SK-N-SH (cell line): ENCODE measurements around the gene CDH15. TPM values are rescaled to one million over a fixed set of nuclear protein-coding genes. Genes with fewer than 3 reads are reported as not detected.

Source experiments
- CTCF ChIA-PET: fragments of 300-600, 350-600 bp; formaldehyde crosslinking; extraction: SDS; loops from one replicate; lab custom pipeline; 2021; lab: Yijun Ruan, JAX
- POLR2A ChIA-PET: fragments of 350-600 bp; sonication (Branson Sonifier 250); formaldehyde crosslinking; extraction: SDS; loops from one replicate; lab custom pipeline; 2020; ENCODE audit warnings: antibody characterized with exemption, inconsistent platforms; lab: Yijun Ruan, JAX
- DNase-seq: peaks from one replicate; pipeline ENCODE4 v3.0.0; 2012
- H2AFZ ChIP-seq: fragments of 200-600 bp; sonication (generic); 2 replicates; pipeline ENCODE4 v1.8.1; 2016; ENCODE audit warnings: antibody characterized with exemption, mild to moderate bottlenecking, low read depth
- H3F3A ChIP-seq: fragments of 200-600 bp; sonication (generic); replicated peaks from 2 replicates; pipeline ENCODE3; 2016; ENCODE audit warnings: antibody characterized with exemption, mild to moderate bottlenecking; ENCODE audit not compliant: insufficient read depth
- H3K27ac ChIP-seq, 2 experiments: fragments of 200-500 bp in 1 of 2; fragments of 200-600 bp in 1 of 2; sonication (Bioruptor generic) in 1 of 2; sonication (generic), shearing (Covaris generic) in 1 of 2; 2 replicates each; pipeline versions ENCODE4 v1.5.1 to v1.6.1; 2014 to 2016; ENCODE audit warnings: low read depth in 2 of 2, inconsistent platforms in 1 of 2, low read length in 1 of 2, mild to moderate bottlenecking in 1 of 2, mixed read lengths in 1 of 2
- H3K27me3 ChIP-seq: fragments of 200-600 bp; sonication (generic), shearing (Covaris generic); 2 replicates; pipeline ENCODE4 v1.6.1; 2016; ENCODE audit warnings: mixed run types; ENCODE audit not compliant: insufficient read depth
- H3K36me3 ChIP-seq, 2 experiments: fragments of 200-500 bp in 1 of 2; fragments of 200-600 bp in 1 of 2; sonication (Bioruptor generic) in 1 of 2; sonication (generic) in 1 of 2; replicated peaks in 1 of 2; 2 replicates each; pipeline versions ENCODE3 to v1.5.1; 2014 to 2016; ENCODE audit warnings: low read length in 1 of 2, mild to moderate bottlenecking in 1 of 2; ENCODE audit not compliant: insufficient read depth in 2 of 2, control insufficient read depth in 1 of 2
- H3K4me1 ChIP-seq, 2 experiments: fragments of 200-500 bp in 1 of 2; fragments of 200-600 bp in 1 of 2; sonication (Bioruptor generic) in 1 of 2; sonication (generic), shearing (Covaris generic) in 1 of 2; 2 replicates each; pipeline versions ENCODE4 v1.5.1 to v1.6.1; 2014 to 2016; ENCODE audit warnings: low read depth in 1 of 2, low read length in 1 of 2, mixed run types in 1 of 2; ENCODE audit not compliant: insufficient read depth in 2 of 2, control insufficient read depth in 1 of 2
- H3K4me2 ChIP-seq: fragments of 200-600 bp; sonication (generic), shearing (Covaris generic); 2 replicates; pipeline ENCODE4 v1.6.1; 2017; ENCODE audit warnings: mixed run types
- H3K4me3 ChIP-seq, 2 experiments: fragments of 200-500 bp in 1 of 2; fragments of 200-600 bp in 1 of 2; sonication (Bioruptor generic) in 1 of 2; sonication (generic), shearing (Covaris generic) in 1 of 2; 2 replicates each; pipeline versions ENCODE4 v1.5.1 to v1.8.1; 2014 to 2016; ENCODE audit warnings: low read depth in 2 of 2, inconsistent platforms in 1 of 2, low read length in 1 of 2, mild to moderate bottlenecking in 1 of 2, mixed read lengths in 1 of 2, moderate library complexity in 1 of 2
- H3K79me2 ChIP-seq: fragments of 200-600 bp; sonication (generic); 2 replicates; pipeline ENCODE4 v1.8.1; 2017; ENCODE audit warnings: mild to moderate bottlenecking; ENCODE audit not compliant: insufficient read depth
- H3K9ac ChIP-seq: fragments of 200-600 bp; sonication (generic); 2 replicates; pipeline ENCODE4 v1.6.1; 2017; ENCODE audit warnings: mixed run types
- H3K9me2 ChIP-seq: fragments of 200-600 bp; sonication (generic); 2 replicates; pipeline ENCODE4 v1.6.1; 2017; ENCODE audit warnings: mixed run types
- H3K9me3 ChIP-seq: fragments of 200-600 bp; sonication (generic); 2 replicates; pipeline ENCODE4 v1.6.1; 2017; ENCODE audit warnings: mixed run types, mild to moderate bottlenecking, moderate library complexity
- H4K20me1 ChIP-seq: fragments of 200-600 bp; sonication (generic); 2 replicates; pipeline ENCODE4 v1.6.1; 2017; ENCODE audit warnings: mild to moderate bottlenecking, mixed run types; ENCODE audit not compliant: insufficient read depth
- EP300 ChIP-seq, 2 experiments: IDR thresholded peaks; 2 replicates each; pipeline versions ENCODE4 v1.4.0 to v1.6.1; 2012; ENCODE audit warnings: borderline replicate concordance in 1 of 2, low read depth in 1 of 2, low read length in 1 of 2
- FOSL2 ChIP-seq: IDR thresholded peaks from 2 replicates; pipeline ENCODE4 v1.4.0; 2012; ENCODE audit warnings: low read depth, mild to moderate bottlenecking, moderate library complexity, borderline replicate concordance
- FOXJ3 ChIP-seq: sonication (generic); formaldehyde crosslinking; IDR thresholded peaks from 2 replicates; pipeline ENCODE4 v1.5.1; 2020; ENCODE audit warnings: mild to moderate bottlenecking, missing genetic modification reagents
- GABPA ChIP-seq: IDR thresholded peaks from 2 replicates; pipeline ENCODE4 v1.4.0; 2012; ENCODE audit warnings: low read depth, mild to moderate bottlenecking
- GATA2 ChIP-seq: sonication (generic); formaldehyde crosslinking; IDR thresholded peaks from 2 replicates; pipeline ENCODE4 v1.5.0; 2020; ENCODE audit warnings: mild to moderate bottlenecking, missing genetic modification reagents
- NRF1 ChIP-seq: IDR thresholded peaks from 2 replicates; pipeline ENCODE4 v1.6.1; 2012; ENCODE audit warnings: low read depth, mild to moderate bottlenecking, low read length
- RFX5 ChIP-seq: IDR thresholded peaks from 2 replicates; pipeline ENCODE4 v1.6.1; 2012; ENCODE audit warnings: mild to moderate bottlenecking, improper control_type of control experiment, low read length
- SIN3A ChIP-seq: IDR thresholded peaks from 2 replicates; pipeline ENCODE4 v1.6.1; 2012; ENCODE audit warnings: low read depth, mild to moderate bottlenecking, low read length, moderate library complexity, borderline replicate concordance
- SMC3 ChIP-seq: IDR thresholded peaks from 2 replicates; pipeline ENCODE4 v1.6.1; 2012; ENCODE audit warnings: low read depth, low read length, improper control_type of control experiment
- TAF1 ChIP-seq: IDR thresholded peaks from 2 replicates; pipeline ENCODE4 v1.6.1; 2012; ENCODE audit warnings: low read depth, mild to moderate bottlenecking, low read length, moderate library complexity, borderline replicate concordance
- TEAD4 ChIP-seq: IDR thresholded peaks from 2 replicates; pipeline ENCODE4 v1.4.0; 2012; ENCODE audit warnings: mild to moderate bottlenecking, borderline replicate concordance; ENCODE audit not compliant: insufficient read depth
- WGBS: methylation state at CpG from one replicate; pipeline ENCODE4 v1.1.6; 2017; ENCODE audit warnings: low lambda C conversion rate; 5-methylcytosine and 5-hydroxymethylcytosine counted together
- polyA plus RNA-seq, 3 experiments: library from polyadenylated mRNA; depleted of rRNA; stranded (reverse); fragments of >200 nt; gene quantifications; 2 replicates each; pipeline ENCODE4 v1.2.3, GENCODE V29; 2012
- TF ChIP-seq, protein P1 (sequence below): IDR thresholded peaks from 2 replicates; pipeline ENCODE4 v1.4.0; 2012; ENCODE audit warnings: low read depth, borderline replicate concordance
- TF ChIP-seq, protein P2 (sequence below): IDR thresholded peaks from 2 replicates; pipeline ENCODE4 v1.4.0; 2012; ENCODE audit warnings: low read depth
- TF ChIP-seq, protein P3 (sequence below): fragments of 150-350 bp; IDR thresholded peaks from 2 replicates; pipeline ENCODE4 v1.6.1; 2017; ENCODE audit warnings: antibody characterized with exemption, low read length, low read depth, borderline replicate concordance
- TF ChIP-seq, protein P4 (sequence below): IDR thresholded peaks from 2 replicates; pipeline ENCODE4; 2012
- TF ChIP-seq, protein P5 (sequence below): IDR thresholded peaks from 2 replicates; pipeline ENCODE4 v1.6.1; 2012; ENCODE audit warnings: mild to moderate bottlenecking, low read depth, low read length, moderate library complexity

CDH15 gene
- polyA plus RNA-seq, 1 of the 3 experiments (the other 2 are of a cell fraction): 0.03 TPM

DNA sequence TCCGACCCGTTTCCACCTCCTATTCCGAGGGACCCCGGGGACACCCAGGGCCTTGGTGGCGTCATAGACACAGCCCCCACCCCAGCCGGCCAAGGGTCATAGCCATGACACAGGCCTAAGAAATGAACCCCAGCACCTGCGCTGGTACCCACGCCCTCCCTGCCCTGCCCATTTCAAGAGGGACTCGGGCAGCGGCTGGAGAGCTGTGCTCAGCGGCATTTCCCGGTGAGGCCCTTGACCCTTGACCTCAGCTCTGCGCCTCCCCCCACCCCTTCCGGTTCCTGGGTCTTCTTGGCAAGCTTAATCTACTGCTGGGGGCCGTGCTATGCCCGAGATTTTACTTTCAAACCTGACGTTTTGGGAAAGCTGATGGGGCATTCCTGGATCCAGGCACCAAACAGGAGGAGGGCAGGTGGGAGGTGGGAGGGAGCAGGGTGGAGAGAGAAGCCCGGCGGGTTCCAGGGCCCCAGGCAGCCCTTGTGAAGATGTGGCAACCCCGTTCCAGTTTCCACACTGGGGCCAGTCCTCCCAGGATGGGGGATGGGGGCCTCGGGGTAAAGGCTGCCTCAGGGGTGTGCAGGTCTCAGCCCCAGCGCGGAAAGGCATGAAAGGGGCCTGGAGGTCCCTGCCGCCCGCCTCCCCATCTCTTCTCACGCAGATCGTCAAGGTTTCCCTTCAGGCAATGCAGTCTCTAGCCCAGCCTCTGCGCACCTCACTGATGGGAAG lies 28.7 kb downstream of the CDH15 start, which contains the start of gene SLC22A31:
SLC22A31 (minus strand) TSS at position 414 of the 726 bp plus-strand sequence; CDS start at position 378, 36 bp downstream.
- CTCF ChIA-PET: interaction anchor here (0.8 to 2.7 kb wide), 5 partner anchors 16 to 463 kb away, joined by 3 to 8 read pairs (median 4); partner anchors contain the start of genes GALNS and TRAPPC2L
- WGBS: 32% methylated on average over 18 of the region's 28 CpGs
- H3K4me2 ChIP-seq: 0 out of 2 replicates have a peak within 1 kb of the TSS, but pooled peaks have one; percentile 52

More for the DNA sequence above, 28.7 kb downstream of the CDH15 start, which contains the start of gene SLC22A31:
- Histone ChIP-seq H3K36me3 (no peaks in the 10 kb centered on the region), H3K9me2 (no peaks in the 10 kb centered on the region), H3K27ac (no peak within 1 kb of the TSS), H3K9me3 (no peaks in the 10 kb centered on the region), H3K9ac (no peak within 1 kb of the TSS), H3K4me1 (no peaks in the 10 kb centered on the region; a peak in 1 of 4 replicates), H3F3A (peaks cover 19% of the 10 kb centered on the region), H3K27me3 (peaks cover 42% of the 10 kb centered on the region), H3K4me3 (peak within 1 kb of the TSS in 1 of 2 experiments; percentile 19; a peak in 1 of 4 replicates), H4K20me1 (no peaks in the 10 kb centered on the region), H3K79me2 (no peaks in the 10 kb centered on the region), H2AFZ (no peak within 1 kb of the TSS)
- POLR2A ChIA-PET: no interaction called here
- DNase-seq: peak; percentile 36
- TF ChIP-seq, protein P1, sequence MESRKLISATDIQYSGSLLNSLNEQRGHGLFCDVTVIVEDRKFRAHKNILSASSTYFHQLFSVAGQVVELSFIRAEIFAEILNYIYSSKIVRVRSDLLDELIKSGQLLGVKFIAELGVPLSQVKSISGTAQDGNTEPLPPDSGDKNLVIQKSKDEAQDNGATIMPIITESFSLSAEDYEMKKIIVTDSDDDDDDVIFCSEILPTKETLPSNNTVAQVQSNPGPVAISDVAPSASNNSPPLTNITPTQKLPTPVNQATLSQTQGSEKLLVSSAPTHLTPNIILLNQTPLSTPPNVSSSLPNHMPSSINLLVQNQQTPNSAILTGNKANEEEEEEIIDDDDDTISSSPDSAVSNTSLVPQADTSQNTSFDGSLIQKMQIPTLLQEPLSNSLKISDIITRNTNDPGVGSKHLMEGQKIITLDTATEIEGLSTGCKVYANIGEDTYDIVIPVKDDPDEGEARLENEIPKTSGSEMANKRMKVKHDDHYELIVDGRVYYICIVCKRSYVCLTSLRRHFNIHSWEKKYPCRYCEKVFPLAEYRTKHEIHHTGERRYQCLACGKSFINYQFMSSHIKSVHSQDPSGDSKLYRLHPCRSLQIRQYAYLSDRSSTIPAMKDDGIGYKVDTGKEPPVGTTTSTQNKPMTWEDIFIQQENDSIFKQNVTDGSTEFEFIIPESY: no peak
- TF ChIP-seq, protein P2, sequence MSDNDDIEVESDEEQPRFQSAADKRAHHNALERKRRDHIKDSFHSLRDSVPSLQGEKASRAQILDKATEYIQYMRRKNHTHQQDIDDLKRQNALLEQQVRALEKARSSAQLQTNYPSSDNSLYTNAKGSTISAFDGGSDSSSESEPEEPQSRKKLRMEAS: no peak
- TF ChIP-seq, protein P3, sequence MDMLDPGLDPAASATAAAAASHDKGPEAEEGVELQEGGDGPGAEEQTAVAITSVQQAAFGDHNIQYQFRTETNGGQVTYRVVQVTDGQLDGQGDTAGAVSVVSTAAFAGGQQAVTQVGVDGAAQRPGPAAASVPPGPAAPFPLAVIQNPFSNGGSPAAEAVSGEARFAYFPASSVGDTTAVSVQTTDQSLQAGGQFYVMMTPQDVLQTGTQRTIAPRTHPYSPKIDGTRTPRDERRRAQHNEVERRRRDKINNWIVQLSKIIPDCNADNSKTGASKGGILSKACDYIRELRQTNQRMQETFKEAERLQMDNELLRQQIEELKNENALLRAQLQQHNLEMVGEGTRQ: no peak
- TF ChIP-seq FOXJ3 (no peak), GABPA (no peak), NRF1 (no peak), EP300 (IDR thresholded peaks at IDR 0.05; ENCODE audit: borderline replicate concordance in 1 of 2, low read depth in 1 of 2, low read length in 1 of 2) (no peak), TEAD4 (no peak), FOSL2 (no peak), RFX5 (no peak), TAF1 (no peak), SIN3A (no peak), SMC3 (no peak), GATA2 (CRISPR knock-in tag) (no peak)
- TF ChIP-seq, protein P4, sequence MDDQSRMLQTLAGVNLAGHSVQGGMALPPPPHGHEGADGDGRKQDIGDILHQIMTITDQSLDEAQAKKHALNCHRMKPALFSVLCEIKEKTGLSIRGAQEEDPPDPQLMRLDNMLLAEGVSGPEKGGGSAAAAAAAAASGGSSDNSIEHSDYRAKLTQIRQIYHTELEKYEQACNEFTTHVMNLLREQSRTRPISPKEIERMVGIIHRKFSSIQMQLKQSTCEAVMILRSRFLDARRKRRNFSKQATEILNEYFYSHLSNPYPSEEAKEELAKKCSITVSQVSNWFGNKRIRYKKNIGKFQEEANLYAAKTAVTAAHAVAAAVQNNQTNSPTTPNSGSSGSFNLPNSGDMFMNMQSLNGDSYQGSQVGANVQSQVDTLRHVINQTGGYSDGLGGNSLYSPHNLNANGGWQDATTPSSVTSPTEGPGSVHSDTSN: no peak
- TF ChIP-seq, protein P5, sequence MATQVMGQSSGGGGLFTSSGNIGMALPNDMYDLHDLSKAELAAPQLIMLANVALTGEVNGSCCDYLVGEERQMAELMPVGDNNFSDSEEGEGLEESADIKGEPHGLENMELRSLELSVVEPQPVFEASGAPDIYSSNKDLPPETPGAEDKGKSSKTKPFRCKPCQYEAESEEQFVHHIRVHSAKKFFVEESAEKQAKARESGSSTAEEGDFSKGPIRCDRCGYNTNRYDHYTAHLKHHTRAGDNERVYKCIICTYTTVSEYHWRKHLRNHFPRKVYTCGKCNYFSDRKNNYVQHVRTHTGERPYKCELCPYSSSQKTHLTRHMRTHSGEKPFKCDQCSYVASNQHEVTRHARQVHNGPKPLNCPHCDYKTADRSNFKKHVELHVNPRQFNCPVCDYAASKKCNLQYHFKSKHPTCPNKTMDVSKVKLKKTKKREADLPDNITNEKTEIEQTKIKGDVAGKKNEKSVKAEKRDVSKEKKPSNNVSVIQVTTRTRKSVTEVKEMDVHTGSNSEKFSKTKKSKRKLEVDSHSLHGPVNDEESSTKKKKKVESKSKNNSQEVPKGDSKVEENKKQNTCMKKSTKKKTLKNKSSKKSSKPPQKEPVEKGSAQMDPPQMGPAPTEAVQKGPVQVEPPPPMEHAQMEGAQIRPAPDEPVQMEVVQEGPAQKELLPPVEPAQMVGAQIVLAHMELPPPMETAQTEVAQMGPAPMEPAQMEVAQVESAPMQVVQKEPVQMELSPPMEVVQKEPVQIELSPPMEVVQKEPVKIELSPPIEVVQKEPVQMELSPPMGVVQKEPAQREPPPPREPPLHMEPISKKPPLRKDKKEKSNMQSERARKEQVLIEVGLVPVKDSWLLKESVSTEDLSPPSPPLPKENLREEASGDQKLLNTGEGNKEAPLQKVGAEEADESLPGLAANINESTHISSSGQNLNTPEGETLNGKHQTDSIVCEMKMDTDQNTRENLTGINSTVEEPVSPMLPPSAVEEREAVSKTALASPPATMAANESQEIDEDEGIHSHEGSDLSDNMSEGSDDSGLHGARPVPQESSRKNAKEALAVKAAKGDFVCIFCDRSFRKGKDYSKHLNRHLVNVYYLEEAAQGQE: no peak
- TF ChIP-seq, all 33 proteins: peak for 0
